HCT116 (cell line): ENCODE results near the gene PTGS1.

Source experiments
- CBX3 ChIP-seq: IDR thresholded peaks from 2 replicates; pipeline ENCODE4 v1.6.1; 2012; ENCODE audit warnings: low read depth
- CTCF ChIP-seq, 3 experiments: fragments of 200-600 bp in 1 of 3; sonication (generic) in 1 of 3; IDR thresholded peaks in 2 of 3; conservative IDR thresholded peaks in 1 of 3; 2 replicates each; pipeline ENCODE4 v1.5.1; 2012 to 2017; ENCODE audit warnings: low read depth in 2 of 3, low read length in 2 of 3, antibody characterized with exemption in 1 of 3, borderline replicate concordance in 1 of 3, control low read depth in 1 of 3, mild to moderate bottlenecking in 1 of 3, mixed read lengths in 1 of 3, mixed run types in 1 of 3, moderate library complexity in 1 of 3; ENCODE audit not compliant: insufficient read depth in 1 of 3
- EGR1 ChIP-seq: IDR thresholded peaks from 2 replicates; pipeline ENCODE4 v1.6.1; 2012; ENCODE audit warnings: low read depth
- MAX ChIP-seq: IDR thresholded peaks from 2 replicates; pipeline ENCODE4 v1.6.1; 2012
- POLR2A ChIP-seq: IDR thresholded peaks from 2 replicates; pipeline ENCODE4 v1.7.0; 2011; ENCODE audit warnings: borderline replicate concordance; ENCODE audit not compliant: insufficient read depth, insufficient read length; ENCODE audit errors: extremely low read depth
- POLR2AphosphoS5 ChIP-seq: IDR thresholded peaks from 2 replicates; pipeline ENCODE4 v1.6.1; 2011; ENCODE audit warnings: mild to moderate bottlenecking, low read depth, low read length, moderate library complexity
- RAD21 ChIP-seq: IDR thresholded peaks from 2 replicates; pipeline ENCODE4 v1.6.1; 2012; ENCODE audit warnings: low read depth, mild to moderate bottlenecking
- REST ChIP-seq: IDR thresholded peaks from 2 replicates; pipeline ENCODE4 v1.6.1; 2012; ENCODE audit warnings: low read depth
- SRF ChIP-seq: IDR thresholded peaks from 2 replicates; pipeline ENCODE4 v1.6.1; 2012; ENCODE audit warnings: low read depth

- TF ChIP-seq REST (no peak), CTCF (IDR thresholded peaks at IDR 0.05 in 2 of 3, conservative IDR thresholded peaks at IDR 0.05 in 1 of 3; ENCODE audit: borderline replicate concordance in 1 of 3, insufficient read depth in 1 of 3, low read depth in 2 of 3, low read length in 2 of 3) (no peak), RAD21 (no peak), MAX (no peak), SRF (no peak), POLR2AphosphoS5 (no peak), POLR2A (no peak), EGR1 (no peak), CBX3 (no peak)
Measured at GRCh38 chr9:122339579-122339978, 31.2 kb upstream of the PTGS1 start.
